Peyer's patch (tissue), 4 donors: Measurements from ENCODE around the gene MTHFSD. TPM values are rescaled to one million over a fixed set of nuclear protein-coding genes. Genes with fewer than 3 reads are reported as not detected.

Source experiments
- DNase-seq, 3 donors: peaks; one replicate each; pipeline ENCODE4 v3.0.0-alpha.2; 2017 to 2019
- H3K27ac ChIP-seq, 4 donors: fragments of 200-600 bp; sonication (generic); one replicate each; pipeline ENCODE4 v1.5.1; 2016 to 2019
- H3K27me3 ChIP-seq, 2 donors: fragments of 200-600 bp; sonication (generic); one replicate each; pipeline ENCODE4 v1.5.1; 2019
- H3K36me3 ChIP-seq, 3 donors: fragments of 200-600 bp; sonication (generic); one replicate each; pipeline ENCODE4 v1.5.1; 2016 to 2019
- H3K4me1 ChIP-seq, 4 donors: fragments of 200-600 bp; sonication (generic); one replicate each; pipeline ENCODE4 v1.5.1; 2016 to 2019
- H3K4me3 ChIP-seq, 4 donors: fragments of 200-600 bp; sonication (generic); 1 replicate in 3 of 4; 2 replicates in 1 of 4; pipeline ENCODE4 v1.5.1; 2016 to 2019; ENCODE audit warnings: mild to moderate bottlenecking in 1 of 4
- H3K9me3 ChIP-seq, 4 donors: fragments of 200-600 bp; sonication (generic); one replicate each; pipeline ENCODE4 v1.5.1; 2016 to 2019; ENCODE audit warnings: mild to moderate bottlenecking in 1 of 4
- POLR2A ChIP-seq, 2 donors: fragments of 450-650 bp; IDR thresholded peaks; one replicate each; pipeline ENCODE4 v1.5.1; 2017; ENCODE audit warnings: antibody characterized with exemption in 2 of 2, mild to moderate bottlenecking in 2 of 2, moderate library complexity in 2 of 2
- total RNA-seq, 4 donors: library from RNA; depleted of rRNA; stranded (reverse); fragments of >200 nt; gene quantifications; one replicate each; pipeline ENCODE4 v1.1.0, GENCODE V29; 2016
- TF ChIP-seq, protein P1 (sequence below), 6 experiments: fragments of 450-650 bp in 4 of 6; fragments of 200-600 bp in 2 of 6; sonication (generic) in 1 of 6; IDR thresholded peaks; one replicate each; pipeline ENCODE4 v1.5.1; 2017 to 2019; ENCODE audit warnings: antibody characterized with exemption in 6 of 6, mild to moderate bottlenecking in 3 of 6, moderate library complexity in 1 of 6

Gene MTHFSD
- total RNA-seq, 4 donors from 2014 or later = 18.2 to 35.4 (median 21.9) TPM

DNA sequence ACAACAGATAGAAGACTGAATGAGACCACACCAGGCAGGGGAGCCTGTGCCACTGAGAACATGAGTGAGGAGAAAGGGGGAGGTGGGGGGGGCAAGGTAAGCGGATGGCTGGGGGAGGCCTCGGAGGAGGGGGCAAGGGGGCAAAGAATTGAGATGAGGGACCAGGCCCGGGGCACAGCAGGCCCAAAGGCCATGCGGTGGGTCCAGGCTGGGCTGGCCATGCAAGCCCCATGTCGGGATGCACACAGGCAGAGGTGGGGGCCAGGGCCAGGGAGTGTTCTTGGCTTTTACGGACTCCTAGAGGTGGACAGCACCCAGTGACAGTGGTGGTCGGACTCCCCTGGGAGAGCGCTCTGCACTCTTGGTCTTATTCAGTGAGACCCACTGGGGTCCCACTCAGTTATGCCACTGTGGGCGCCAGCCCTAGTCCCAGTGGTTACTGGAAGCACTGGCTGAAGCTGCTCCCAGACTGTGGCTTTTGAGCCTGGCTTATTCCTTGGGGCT lies 4.8 kb upstream of the MTHFSD start:
- Histone ChIP-seq H3K9me3 (no peaks in the 10 kb centered on the region), H3K27ac (no peak overlapping the region), H3K27me3 (peaks cover 0 to 8% of the 10 kb centered on the region in 2 donors), H3K36me3 (no peaks in the 10 kb centered on the region), H3K4me3 (no peak overlapping the region), H3K4me1 (peaks cover 4 to 18% (median 12%) of the 10 kb centered on the region in 4 donors)
- TF ChIP-seq, protein P1, sequence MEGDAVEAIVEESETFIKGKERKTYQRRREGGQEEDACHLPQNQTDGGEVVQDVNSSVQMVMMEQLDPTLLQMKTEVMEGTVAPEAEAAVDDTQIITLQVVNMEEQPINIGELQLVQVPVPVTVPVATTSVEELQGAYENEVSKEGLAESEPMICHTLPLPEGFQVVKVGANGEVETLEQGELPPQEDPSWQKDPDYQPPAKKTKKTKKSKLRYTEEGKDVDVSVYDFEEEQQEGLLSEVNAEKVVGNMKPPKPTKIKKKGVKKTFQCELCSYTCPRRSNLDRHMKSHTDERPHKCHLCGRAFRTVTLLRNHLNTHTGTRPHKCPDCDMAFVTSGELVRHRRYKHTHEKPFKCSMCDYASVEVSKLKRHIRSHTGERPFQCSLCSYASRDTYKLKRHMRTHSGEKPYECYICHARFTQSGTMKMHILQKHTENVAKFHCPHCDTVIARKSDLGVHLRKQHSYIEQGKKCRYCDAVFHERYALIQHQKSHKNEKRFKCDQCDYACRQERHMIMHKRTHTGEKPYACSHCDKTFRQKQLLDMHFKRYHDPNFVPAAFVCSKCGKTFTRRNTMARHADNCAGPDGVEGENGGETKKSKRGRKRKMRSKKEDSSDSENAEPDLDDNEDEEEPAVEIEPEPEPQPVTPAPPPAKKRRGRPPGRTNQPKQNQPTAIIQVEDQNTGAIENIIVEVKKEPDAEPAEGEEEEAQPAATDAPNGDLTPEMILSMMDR (IDR thresholded peaks at IDR 0.05) = no peak
- no peak for TF ChIP-seq POLR2A (IDR thresholded peaks at IDR 0.05)
- no peak for DNase-seq

DNA sequence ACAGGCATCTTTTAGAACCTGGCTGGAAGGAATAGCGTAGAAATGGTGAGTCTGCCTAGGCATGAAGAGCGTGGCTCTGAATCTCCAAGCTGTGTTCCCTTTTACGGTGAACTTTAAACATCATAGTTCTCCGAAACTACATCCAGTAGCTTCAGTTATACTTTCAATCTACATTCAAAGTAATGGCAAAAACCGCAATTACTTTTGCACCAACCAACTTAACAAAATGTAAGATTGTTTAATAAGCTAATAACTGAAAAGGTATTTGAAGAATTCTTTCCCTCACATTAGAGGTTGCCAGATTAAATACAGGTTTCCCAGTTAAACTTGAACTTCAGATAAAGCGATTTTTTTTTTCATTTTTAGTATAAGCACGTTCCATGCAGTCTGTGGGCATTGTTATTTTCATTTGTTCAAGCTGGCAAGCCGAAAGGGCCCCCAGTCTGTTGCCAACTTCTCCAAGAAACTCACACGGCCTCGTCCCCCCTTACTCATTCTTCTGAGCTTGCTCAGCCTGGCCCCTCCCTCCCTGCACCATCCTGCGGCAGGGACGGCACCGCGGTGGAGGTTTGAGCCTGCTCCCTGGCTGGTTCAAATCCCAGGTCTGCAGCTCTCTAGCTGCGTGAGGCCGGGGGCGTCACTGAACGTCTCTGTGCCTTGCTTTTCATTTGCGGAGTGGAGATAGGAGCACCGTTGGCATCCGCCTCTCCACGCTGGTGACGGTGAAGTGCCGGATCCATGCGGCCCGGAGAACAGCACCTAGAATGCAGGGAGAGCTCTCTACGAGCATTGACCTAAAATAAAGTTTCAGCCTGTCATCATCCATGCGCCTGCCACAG lies 3.5 kb upstream of the MTHFSD start:
- Histone ChIP-seq H3K9me3 (no peaks in the 10 kb centered on the region), H3K27ac (no peak overlapping the region), H3K36me3 (no peaks in the 10 kb centered on the region), H3K27me3 (no peaks in the 10 kb centered on the region), H3K4me3 (no peak overlapping the region), H3K4me1 (peaks cover 5 to 18% (median 9%) of the 10 kb centered on the region in 4 donors)
- DNase-seq = no peak
- TF ChIP-seq, protein P1 (IDR thresholded peaks at IDR 0.05) = no peak
- no peak for TF ChIP-seq POLR2A (IDR thresholded peaks at IDR 0.05)

DNA sequence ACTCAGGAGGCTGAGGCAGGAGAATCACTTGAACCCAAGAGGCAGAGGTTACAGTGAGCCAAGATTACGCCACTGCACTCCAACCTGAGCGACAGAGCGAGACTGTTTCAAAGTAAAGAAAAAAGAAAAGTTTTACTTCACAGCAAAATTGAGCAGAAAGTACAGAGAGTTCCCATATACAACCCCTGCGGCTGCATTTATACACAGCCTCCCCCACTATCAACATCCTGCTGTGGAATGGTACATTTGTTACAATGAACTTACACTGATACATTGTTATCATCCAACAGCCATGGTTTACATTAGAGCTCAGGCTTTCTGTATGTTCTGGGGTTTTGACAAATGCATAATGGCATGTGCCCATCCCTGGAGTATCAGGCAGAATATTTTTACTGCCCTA lies 2.6 kb upstream of the MTHFSD start:
- no peak overlapping the region for H3K27ac ChIP-seq
- DNase-seq = no peak
- no peaks in the 10 kb centered on the region for H3K27me3 ChIP-seq
- H3K4me1 ChIP-seq = peaks cover 5 to 12% (median 8%) of the 10 kb centered on the region in 4 donors
- H3K4me3 ChIP-seq = no peak overlapping the region
- no peaks in the 10 kb centered on the region for H3K9me3 ChIP-seq
- no peak for TF ChIP-seq POLR2A (IDR thresholded peaks at IDR 0.05)
- TF ChIP-seq, protein P1 (IDR thresholded peaks at IDR 0.05) = no peak
- no peaks in the 10 kb centered on the region for H3K36me3 ChIP-seq

DNA sequence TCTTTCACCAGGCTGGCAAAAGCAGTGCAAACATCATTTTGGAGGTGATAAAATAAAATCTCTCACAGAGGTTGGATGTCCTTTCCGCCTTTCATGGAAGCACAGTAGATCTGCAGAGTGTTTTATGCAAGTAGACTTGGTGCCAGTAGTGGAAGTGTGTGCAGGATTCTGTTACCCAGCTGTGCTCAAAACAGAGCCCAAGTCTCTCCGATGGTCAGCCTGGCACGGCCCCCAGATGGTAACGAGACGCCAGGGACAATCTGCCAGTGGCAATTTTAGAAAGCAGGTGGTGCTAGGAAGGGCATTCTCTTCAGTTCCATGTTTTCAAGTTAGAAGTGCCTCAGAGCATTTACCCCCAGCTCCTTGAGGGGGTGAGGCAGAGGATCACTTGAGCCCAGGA lies 1.5 kb upstream of the MTHFSD start:
- DNase-seq = no peak
- Histone ChIP-seq H3K27ac (no peak overlapping the region), H3K4me3 (no peak overlapping the region), H3K36me3 (peaks cover 0 to 9% (median 0%) of the 10 kb centered on the region in 3 donors), H3K27me3 (no peaks in the 10 kb centered on the region), H3K4me1 (peaks cover 5 to 12% (median 8%) of the 10 kb centered on the region in 4 donors), H3K9me3 (no peaks in the 10 kb centered on the region)
- TF ChIP-seq POLR2A (IDR thresholded peaks at IDR 0.05) = no peak
- TF ChIP-seq, protein P1 (IDR thresholded peaks at IDR 0.05) = no peak

DNA sequence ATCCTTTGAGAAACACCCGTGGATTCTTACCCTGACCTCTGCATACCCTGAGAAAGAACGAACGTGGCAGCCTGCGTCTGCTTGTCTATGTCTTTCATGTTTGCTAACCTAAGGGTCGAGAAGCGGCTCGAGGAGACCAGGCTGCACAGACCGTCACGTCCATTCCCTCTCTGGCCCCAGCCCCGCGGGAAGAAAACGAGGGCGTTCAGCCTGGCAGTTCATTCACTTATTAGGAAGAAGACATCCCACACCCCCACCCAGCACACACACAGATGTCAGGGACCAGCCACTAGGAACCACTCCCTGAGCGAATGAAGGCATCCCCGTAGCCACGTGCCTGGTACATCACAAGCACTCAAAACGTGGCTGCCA lies 655 bp upstream of the MTHFSD start:
- Histone ChIP-seq H3K4me1 (peaks cover 5 to 12% (median 8%) of the 10 kb centered on the region in 4 donors), H3K9me3 (no peaks in the 10 kb centered on the region), H3K36me3 (peaks cover 0 to 11% (median 0%) of the 10 kb centered on the region in 3 donors), H3K27me3 (no peaks in the 10 kb centered on the region), H3K27ac (peak overlapping the region in 3 of 4 donors; percentile 77 to 94 (median 85)), H3K4me3 (peak overlapping the region; percentile 67 to 90 (median 84))
- DNase-seq = peak in 1 of 3 donors; percentile 47
- TF ChIP-seq, protein P1 (IDR thresholded peaks at IDR 0.05) = no peak
- no peak for TF ChIP-seq POLR2A (IDR thresholded peaks at IDR 0.05)
